Activated naive CD4-positive, alpha-beta T cell treated with anti-CD3 and anti-CD28 coated beads, Interleukin-2, amount 50 U/mL, for 24 hours (primary cell): ENCODE data around the gene MTCH1.
"Not testable (repeated sequence)": the region's sequence is repeated elsewhere in the genome, so short reads cannot be mapped to it uniquely, and the experiment has no call there.

ENCODE experiments used
- H3K27ac Mint-ChIP-seq: one replicate; pipeline ENCODE4 v1.8.0; 2021; ENCODE audit warnings: mild to moderate bottlenecking, mixed read lengths
- H3K27me3 Mint-ChIP-seq: one replicate; pipeline ENCODE4 v1.8.0; 2021; ENCODE audit warnings: mixed read lengths
- H3K36me3 Mint-ChIP-seq: one replicate; pipeline ENCODE4 v1.8.0; 2021; ENCODE audit warnings: mixed read lengths
- H3K4me1 Mint-ChIP-seq: one replicate; pipeline ENCODE4 v1.8.0; 2021; ENCODE audit warnings: mixed read lengths
- H3K4me3 Mint-ChIP-seq: one replicate; pipeline ENCODE4 v1.8.0; 2021; ENCODE audit warnings: mild to moderate bottlenecking, mixed read lengths
- H3K9me3 Mint-ChIP-seq: one replicate; pipeline ENCODE4 v1.8.0; 2021; ENCODE audit warnings: mixed read lengths

The MTCH1 gene

GRCh38 chr6:37006793-37007339, 20.9 kb upstream of the MTCH1 start:
- no peaks in the 10 kb centered on the region for H3K27me3 Mint-ChIP-seq
- H3K36me3 Mint-ChIP-seq = no peaks in the 10 kb centered on the region
- H3K27ac Mint-ChIP-seq = no peak overlapping the region
- H3K4me3 Mint-ChIP-seq = no peak overlapping the region
- no peaks in the 10 kb centered on the region for H3K9me3 Mint-ChIP-seq
- peaks cover 8% of the 10 kb centered on the region for H3K4me1 Mint-ChIP-seq

- peaks cover 8% of the 10 kb centered on the region for H3K4me1 Mint-ChIP-seq
- no peak overlapping the region for H3K4me3 Mint-ChIP-seq
- H3K27ac Mint-ChIP-seq = no peak overlapping the region
- H3K27me3 Mint-ChIP-seq = no peaks in the 10 kb centered on the region
- H3K9me3 Mint-ChIP-seq = no peaks in the 10 kb centered on the region
- H3K36me3 Mint-ChIP-seq = no peaks in the 10 kb centered on the region
These were observed 20.0 kb upstream of the MTCH1 start for GRCh38 chr6:37005827-37006567.

- no peaks in the 10 kb centered on the region for H3K36me3 Mint-ChIP-seq
- H3K27ac Mint-ChIP-seq = no peak within 1 kb of the TSS
- no peak within 1 kb of the TSS for H3K4me3 Mint-ChIP-seq
- no peaks in the 10 kb centered on the region for H3K9me3 Mint-ChIP-seq
- H3K27me3 Mint-ChIP-seq = no peaks in the 10 kb centered on the region
- peaks cover 8% of the 10 kb centered on the region for H3K4me1 Mint-ChIP-seq
These were observed 19.2 kb upstream of the MTCH1 start, which contains the start of gene FGD2 for GRCh38 chr6:37005061-37005810. TSS of gene FGD2 (plus strand) at chr6:37005655. CDS start at chr6:37005818, 163 bp downstream.

GRCh38 chr6:37004044-37004980, 18.3 kb upstream of the MTCH1 start:
- Mint-ChIP-seq H3K4me3 (no peak overlapping the region), H3K9me3 (no peaks in the 10 kb centered on the region), H3K27me3 (no peaks in the 10 kb centered on the region), H3K4me1 (peaks cover 8% of the 10 kb centered on the region), H3K36me3 (no peaks in the 10 kb centered on the region), H3K27ac (no peak overlapping the region)

GRCh38 chr6:36999751-37000125, 13.7 kb upstream of the MTCH1 start:
- Mint-ChIP-seq H3K36me3 (no peaks in the 10 kb centered on the region), H3K27me3 (no peaks in the 10 kb centered on the region), H3K4me3 (no peak overlapping the region), H3K9me3 (no peaks in the 10 kb centered on the region), H3K27ac (no peak overlapping the region), H3K4me1 (no peaks in the 10 kb centered on the region)

- Mint-ChIP-seq H3K36me3 (no peaks in the 10 kb centered on the region), H3K27ac (no peak overlapping the region), H3K27me3 (no peaks in the 10 kb centered on the region), H3K4me1 (no peaks in the 10 kb centered on the region), H3K9me3 (no peaks in the 10 kb centered on the region), H3K4me3 (no peak overlapping the region)
These were observed 13.2 kb upstream of the MTCH1 start for GRCh38 chr6:36999061-36999750.

GRCh38 chr6:36998723-36999038, 12.7 kb upstream of the MTCH1 start:
- Mint-ChIP-seq H3K4me1 (no peaks in the 10 kb centered on the region), H3K27ac (no peak overlapping the region), H3K9me3 (no peaks in the 10 kb centered on the region), H3K27me3 (no peaks in the 10 kb centered on the region), H3K36me3 (no peaks in the 10 kb centered on the region), H3K4me3 (no peak overlapping the region)

GRCh38 chr6:36997811-36998722, 12.1 kb upstream of the MTCH1 start:
- H3K4me1 Mint-ChIP-seq = no peaks in the 10 kb centered on the region
- no peaks in the 10 kb centered on the region for H3K9me3 Mint-ChIP-seq
- no peaks in the 10 kb centered on the region for H3K36me3 Mint-ChIP-seq
- H3K27ac Mint-ChIP-seq = no peak overlapping the region
- H3K27me3 Mint-ChIP-seq = no peaks in the 10 kb centered on the region
- no peak overlapping the region for H3K4me3 Mint-ChIP-seq

GRCh38 chr6:36990401-36990800, 4.4 kb upstream of the MTCH1 start:
- not testable (repeated sequence) for H3K36me3 Mint-ChIP-seq, H3K27me3 Mint-ChIP-seq, H3K9me3 Mint-ChIP-seq, H3K27ac Mint-ChIP-seq, H3K4me3 Mint-ChIP-seq
- peaks cover 14% of the 10 kb centered on the region for H3K4me1 Mint-ChIP-seq

GRCh38 chr6:36989264-36989663, 3.3 kb upstream of the MTCH1 start:
- H3K4me1 Mint-ChIP-seq = peaks cover 14% of the 10 kb centered on the region
- H3K4me3 Mint-ChIP-seq = no peak overlapping the region
- H3K27me3 Mint-ChIP-seq = no peaks in the 10 kb centered on the region
- H3K36me3 Mint-ChIP-seq = no peaks in the 10 kb centered on the region
- no peak overlapping the region for H3K27ac Mint-ChIP-seq
- H3K9me3 Mint-ChIP-seq = no peaks in the 10 kb centered on the region

GRCh38 chr6:36986704-36987047, 680 bp upstream of the MTCH1 start:
- H3K4me3 Mint-ChIP-seq = peak overlapping the region; percentile 99
- H3K36me3 Mint-ChIP-seq = peaks cover 3% of the 10 kb centered on the region
- peaks cover 20% of the 10 kb centered on the region for H3K4me1 Mint-ChIP-seq
- no peaks in the 10 kb centered on the region for H3K9me3 Mint-ChIP-seq
- H3K27me3 Mint-ChIP-seq = no peaks in the 10 kb centered on the region
- peak overlapping the region; percentile 100 for H3K27ac Mint-ChIP-seq

GRCh38 chr6:36985417-36985807, 584 bp downstream of the MTCH1 start:
- peaks cover 30% of the 10 kb centered on the region for H3K4me1 Mint-ChIP-seq

GRCh38 chr6:36984581-36985416, 1.2 kb downstream of the MTCH1 start:
- H3K27ac Mint-ChIP-seq = no peak overlapping the region
- no peaks in the 10 kb centered on the region for H3K9me3 Mint-ChIP-seq
- no peaks in the 10 kb centered on the region for H3K27me3 Mint-ChIP-seq
- H3K4me1 Mint-ChIP-seq = peaks cover 36% of the 10 kb centered on the region
- H3K4me3 Mint-ChIP-seq = no peak overlapping the region
- H3K36me3 Mint-ChIP-seq = peaks cover 5% of the 10 kb centered on the region

More at GRCh38 chr6:36985417-36985807, 584 bp downstream of the MTCH1 start:
- H3K36me3 Mint-ChIP-seq = peaks cover 4% of the 10 kb centered on the region
- no peaks in the 10 kb centered on the region for H3K9me3 Mint-ChIP-seq
- H3K27ac Mint-ChIP-seq = no peak overlapping the region
- no peak overlapping the region for H3K4me3 Mint-ChIP-seq
- H3K27me3 Mint-ChIP-seq = no peaks in the 10 kb centered on the region

- Mint-ChIP-seq H3K27me3 (no peaks in the 10 kb centered on the region), H3K4me3 (no peak overlapping the region), H3K4me1 (peaks cover 47% of the 10 kb centered on the region), H3K27ac (no peak overlapping the region), H3K9me3 (no peaks in the 10 kb centered on the region), H3K36me3 (peaks cover 5% of the 10 kb centered on the region)
These were observed 2.5 kb downstream of the MTCH1 start for GRCh38 chr6:36983538-36983937.
